HPDE6-E6E7 (cell line): ENCODE results near the gene EPHB1.
"Not testable (repeated sequence)": the region's sequence is repeated elsewhere in the genome, so short reads cannot be mapped to it uniquely, and the experiment has no call there.

ENCODE experiments used
- DNase-seq: peaks from one replicate; pipeline ENCODE4 v3.0.0; 2011; ENCODE audit warnings: missing footprints; ENCODE audit errors: extremely low spot score

Gene EPHB1

GRCh38 chr3:135047061-135047460 lies 252.0 kb downstream of the EPHB1 start:
- DNase-seq: no peak

GRCh38 chr3:135050536-135050935 lies 255.5 kb downstream of the EPHB1 start:
- no peak for DNase-seq

- DNase-seq: no peak
Observed at GRCh38 chr3:135051409-135051973, 256.4 kb downstream of the EPHB1 start.

DNA sequence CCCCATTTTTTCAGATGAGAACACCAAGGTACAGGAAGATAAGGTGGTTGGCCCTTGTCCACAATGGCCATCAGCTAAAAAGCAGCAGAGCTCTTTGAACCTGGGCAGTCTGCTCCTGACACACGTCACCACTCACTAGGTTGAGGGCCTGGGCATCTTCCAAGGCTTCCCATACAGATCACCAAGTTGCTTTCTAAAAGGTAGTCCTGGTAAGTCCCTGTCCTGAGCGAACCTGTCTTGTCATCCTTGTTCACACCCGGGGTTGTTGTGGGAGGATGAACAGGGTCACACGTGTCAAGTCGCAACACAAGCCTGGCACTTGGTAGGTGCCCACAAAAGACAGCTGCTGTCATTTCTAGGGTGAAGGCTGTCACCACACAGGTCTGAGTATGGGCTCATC lies 260.4 kb downstream of the EPHB1 start:
- no peak for DNase-seq

GRCh38 chr3:135056084-135056730 lies 261.1 kb downstream of the EPHB1 start:
- DNase-seq: no peak

GRCh38 chr3:135056733-135057310 lies 261.8 kb downstream of the EPHB1 start:
- DNase-seq: no peak

DNA sequence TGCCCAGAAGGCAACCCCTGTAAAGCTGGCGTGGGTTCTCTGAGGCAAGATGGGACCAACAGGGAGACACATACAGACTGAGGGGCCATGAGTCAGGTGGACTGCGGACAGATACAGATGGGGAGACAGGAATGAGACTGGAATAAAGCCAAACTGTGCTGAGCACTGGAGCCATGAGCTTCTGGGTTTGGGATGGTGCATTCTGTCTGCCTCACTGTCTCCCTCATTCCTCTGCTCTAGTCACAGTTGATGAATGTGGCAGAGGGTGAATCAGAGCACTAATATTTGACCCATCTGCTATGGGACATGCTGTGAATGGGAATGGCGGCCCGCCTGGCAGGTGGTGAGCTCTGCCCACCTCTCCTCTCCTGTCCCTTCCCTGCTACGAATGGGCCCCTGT lies 262.9 kb downstream of the EPHB1 start:
- DNase-seq: no peak

DNA sequence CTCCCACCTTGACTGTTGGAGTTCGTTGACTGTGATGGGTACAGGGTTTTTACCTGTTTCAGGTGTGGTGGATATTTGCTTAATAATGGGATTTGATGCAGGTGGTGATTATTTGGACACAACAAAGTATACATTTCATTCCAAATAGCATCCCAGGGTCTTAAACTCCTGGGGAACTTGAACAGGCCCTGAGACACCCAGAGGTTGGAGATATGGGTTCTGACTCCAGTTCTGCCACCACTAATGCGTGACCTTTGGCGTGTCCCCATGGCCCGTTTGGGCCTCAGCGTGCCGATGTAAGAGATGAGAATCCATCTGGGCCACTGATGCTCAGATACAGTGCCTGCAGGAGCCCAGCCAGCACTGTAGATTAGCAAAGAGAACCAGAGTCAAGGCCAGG lies 264.5 kb downstream of the EPHB1 start:
- no peak for DNase-seq

- DNase-seq: not testable (repeated sequence)
Observed at GRCh38 chr3:135066844-135067727, 272.0 kb downstream of the EPHB1 start.

DNA sequence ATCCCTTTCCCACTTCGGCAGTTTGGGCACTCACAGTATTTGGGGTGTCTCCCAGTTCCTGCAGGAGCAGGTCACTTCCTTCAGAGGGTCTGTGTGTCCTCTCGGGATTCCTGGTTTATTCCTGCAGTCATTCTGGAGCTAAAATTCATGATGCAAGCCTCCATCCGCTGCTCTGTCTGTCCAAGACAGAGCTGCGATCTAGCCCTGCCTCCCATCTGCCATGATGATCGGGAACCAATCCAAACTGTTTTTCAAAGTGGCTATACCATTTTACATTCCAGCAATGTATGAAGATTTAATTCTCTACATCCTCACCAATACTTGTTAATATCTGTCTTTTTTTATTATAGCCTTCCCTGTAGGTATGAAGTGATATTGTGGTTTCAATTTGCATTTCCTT lies 273.0 kb downstream of the EPHB1 start:
- DNase-seq: no peak

- DNase-seq: no peak
Observed at GRCh38 chr3:135069406-135069805, 274.3 kb downstream of the EPHB1 start.

DNA sequence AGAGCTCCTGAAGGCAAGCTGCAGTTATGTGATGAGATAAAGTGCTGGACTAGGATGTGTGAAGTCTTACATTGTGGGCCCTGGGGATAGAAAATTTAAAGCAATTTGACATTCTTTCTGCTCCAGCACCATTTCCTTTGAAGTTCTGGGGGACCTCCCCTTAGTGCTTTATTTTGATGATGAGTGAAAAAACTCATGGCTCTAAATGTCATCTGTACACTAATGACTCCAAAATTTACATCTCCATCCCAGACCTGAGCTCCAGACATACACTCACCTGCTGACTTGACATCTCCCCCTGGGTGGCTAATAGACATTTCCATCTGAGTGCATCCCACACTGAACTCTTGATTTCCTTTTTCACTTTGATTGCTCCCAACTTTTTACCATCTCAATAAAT lies 276.4 kb downstream of the EPHB1 start:
- DNase-seq: no peak

DNA sequence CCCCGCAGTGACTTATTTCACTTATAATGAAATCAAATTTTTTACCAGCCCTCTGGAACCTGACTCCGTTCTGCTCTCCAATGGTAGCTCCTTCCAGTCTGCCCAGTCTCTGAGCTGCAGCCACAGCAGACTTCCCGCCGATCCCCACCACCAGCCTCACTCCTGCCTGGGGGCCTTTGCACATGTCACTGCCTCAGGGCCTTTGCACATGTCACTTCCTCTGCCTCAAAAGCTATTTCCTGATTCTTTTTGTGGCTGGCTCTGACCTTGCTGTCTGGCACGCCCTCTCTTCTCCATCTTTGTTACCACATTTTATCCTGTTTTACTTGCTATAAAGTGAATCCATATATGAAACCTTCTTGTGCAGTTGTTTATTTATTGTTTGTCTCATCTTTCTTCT lies 277.4 kb downstream of the EPHB1 start:
- DNase-seq: no peak

GRCh38 chr3:135075157-135075556 lies 280.1 kb downstream of the EPHB1 start:
- DNase-seq: no peak

GRCh38 chr3:135076341-135076740 lies 281.3 kb downstream of the EPHB1 start:
- no peak for DNase-seq

GRCh38 chr3:135077186-135077585 lies 282.1 kb downstream of the EPHB1 start:
- DNase-seq: no peak

DNA sequence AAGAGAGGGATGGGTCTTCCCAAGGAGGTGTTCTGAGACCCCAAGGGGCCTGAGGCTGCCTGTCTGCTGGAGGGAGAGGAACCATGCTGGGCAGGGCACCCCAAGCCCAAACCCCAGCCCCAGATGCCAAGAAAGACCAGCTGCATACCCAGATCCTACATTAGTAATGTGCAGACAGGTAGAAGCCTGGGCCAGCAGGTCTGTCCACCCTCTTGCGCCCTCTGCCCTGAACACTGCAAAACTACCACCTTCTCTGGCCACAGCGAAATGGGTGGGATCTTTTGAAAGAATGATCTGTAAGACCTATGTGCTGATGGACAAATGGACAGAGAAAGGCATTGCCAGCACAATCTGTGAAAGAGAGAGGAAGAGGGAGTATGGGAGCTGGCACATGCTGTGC lies 283.2 kb downstream of the EPHB1 start:
- DNase-seq: no peak

DNA sequence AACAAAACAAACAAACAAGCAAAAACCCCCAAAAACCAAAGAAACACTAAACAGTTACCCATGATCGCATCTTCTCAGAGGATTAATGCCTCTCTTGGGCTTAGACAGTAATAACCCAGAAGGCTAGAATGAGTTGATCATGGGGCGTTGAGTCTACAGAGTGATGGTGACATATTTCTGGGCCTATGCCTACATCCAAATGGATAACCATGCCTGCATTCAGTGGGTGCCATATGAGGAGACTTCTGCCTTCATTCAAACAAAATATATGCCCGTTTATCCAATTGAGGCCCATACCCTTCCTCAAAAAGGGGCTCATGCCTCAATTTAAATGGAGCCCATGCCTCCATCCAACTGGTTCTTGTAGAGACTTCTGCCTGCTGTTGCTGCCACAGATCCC lies 284.0 kb downstream of the EPHB1 start:
- no peak for DNase-seq

DNA sequence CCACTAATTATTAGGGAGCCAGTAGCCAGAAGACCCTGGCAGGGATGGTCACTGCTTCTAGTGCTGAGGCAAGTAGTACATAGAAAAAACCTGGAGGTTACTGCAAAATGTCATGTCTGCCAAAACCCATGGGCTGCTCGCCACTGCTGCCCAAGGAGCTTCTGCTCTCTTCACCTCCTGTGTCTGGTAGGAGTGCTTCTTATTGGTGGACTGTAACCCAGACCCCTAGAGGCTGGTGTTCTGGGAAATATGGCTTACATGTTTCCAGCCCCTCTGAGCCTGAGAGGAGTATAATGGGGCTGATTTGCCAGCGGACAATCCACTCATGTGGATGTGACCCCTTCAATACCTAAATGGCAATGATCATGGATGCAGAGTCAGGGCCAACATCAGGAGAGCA lies 286.4 kb downstream of the EPHB1 start:
- no peak for DNase-seq

GRCh38 chr3:135081856-135082434 lies 286.9 kb downstream of the EPHB1 start:
- no peak for DNase-seq

DNA sequence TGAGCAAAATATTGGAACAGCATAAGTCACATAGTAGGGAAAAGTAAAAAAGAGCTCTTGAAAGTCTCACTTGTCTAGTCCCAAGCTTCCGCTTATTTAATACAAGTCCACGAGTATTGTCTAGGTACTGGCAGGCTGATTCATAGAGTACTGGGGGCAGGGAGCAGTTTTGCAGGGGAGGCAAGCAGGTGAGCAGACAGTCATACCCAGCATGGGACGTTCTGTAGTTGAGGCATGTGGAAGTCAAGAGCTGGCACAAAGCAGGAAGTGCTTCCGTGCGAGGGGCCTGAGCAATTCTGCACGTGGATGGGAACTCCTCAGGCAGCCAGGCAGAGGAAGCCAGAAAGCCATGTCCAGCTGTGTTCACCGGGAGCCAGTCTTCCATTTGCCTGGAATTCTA lies 287.6 kb downstream of the EPHB1 start:
- no peak for DNase-seq

- no peak for DNase-seq
Observed at GRCh38 chr3:135083179-135083578, 288.1 kb downstream of the EPHB1 start.
